SU-DHL-6 (cell line): ENCODE data around the gene NXT1.

ENCODE experiments used
- H2AFZ ChIP-seq: fragments of 200-600 bp; sonication (generic); 2 replicates; pipeline ENCODE4 v1.6.1; 2014; ENCODE audit warnings: low read depth, mild to moderate bottlenecking, moderate library complexity, mixed read lengths, antibody characterized with exemption, low read length; ENCODE audit not compliant: severe bottlenecking
- H3F3A ChIP-seq: fragments of 200-600 bp; shearing (Covaris generic); 2 replicates; pipeline ENCODE4 v1.6.0; 2016; ENCODE audit warnings: antibody characterized with exemption, mild to moderate bottlenecking; ENCODE audit not compliant: insufficient read depth
- H3K27ac ChIP-seq: fragments of 200-600 bp; sonication (generic); 2 replicates; pipeline ENCODE4 v1.5.1; 2016; ENCODE audit warnings: low read depth, mild to moderate bottlenecking, low read length, moderate library complexity, mixed read lengths
- H3K27me3 ChIP-seq: fragments of 200-600 bp; sonication (generic), shearing (Covaris generic); 2 replicates; pipeline ENCODE4 v1.6.0; 2014; ENCODE audit warnings: mild to moderate bottlenecking, low read length
- H3K36me3 ChIP-seq: fragments of 200-600 bp; sonication (generic); 2 replicates; pipeline ENCODE4 v1.6.1; 2014; ENCODE audit warnings: mild to moderate bottlenecking, low read length, mixed read lengths
- H3K4me2 ChIP-seq: fragments of 300-600, 200-600 bp; shearing (Covaris generic), sonication (generic); 2 replicates; pipeline ENCODE4 v1.6.0; 2014; ENCODE audit warnings: low read length, low read depth, mild to moderate bottlenecking; ENCODE audit not compliant: poor library complexity, severe bottlenecking
- H3K4me3 ChIP-seq: fragments of 200-600 bp; sonication (generic); 2 replicates; pipeline ENCODE4 v1.5.1; 2014; ENCODE audit warnings: antibody characterized with exemption, low read length, mild to moderate bottlenecking, mixed read lengths; ENCODE audit not compliant: insufficient read depth, poor library complexity, severe bottlenecking
- H3K79me2 ChIP-seq: fragments of 200-600 bp; sonication (generic); 2 replicates; pipeline ENCODE4 v1.6.1; 2014; ENCODE audit warnings: mild to moderate bottlenecking, low read length, moderate library complexity; ENCODE audit not compliant: insufficient read depth
- H3K9ac ChIP-seq: fragments of 200-600 bp; sonication (generic); 2 replicates; pipeline ENCODE4 v1.7.0; 2014; ENCODE audit warnings: mild to moderate bottlenecking, low read length
- H3K9me2 ChIP-seq: fragments of 200-600 bp; sonication (generic); replicated peaks from 2 replicates; pipeline ENCODE4 v1.6.1; 2014; ENCODE audit warnings: low read length; ENCODE audit not compliant: insufficient read depth
- H3K9me3 ChIP-seq: fragments of 200-600 bp; sonication (generic); 2 replicates; pipeline ENCODE4 v1.6.1; 2014; ENCODE audit warnings: low read length, mixed read lengths; ENCODE audit not compliant: insufficient read depth
- H4K20me1 ChIP-seq: fragments of 200-600 bp; sonication (generic); 2 replicates; pipeline ENCODE4 v1.6.1; 2014; ENCODE audit warnings: low read depth, mild to moderate bottlenecking, antibody characterized with exemption, low read length, moderate library complexity, mixed read lengths
- EZH2phosphoT487 ChIP-seq: fragments of 200-600 bp; sonication (generic), shearing (Covaris generic); conservative IDR thresholded peaks from 2 replicates; pipeline ENCODE4 v1.6.1; 2018; ENCODE audit warnings: mild to moderate bottlenecking, antibody characterized with exemption, low read length, moderate library complexity, mixed read lengths
- TF ChIP-seq, protein P1 (sequence below): fragments of 200-600 bp; sonication (generic); IDR thresholded peaks from one replicate; pipeline ENCODE4 v1.5.1; 2017; ENCODE audit warnings: antibody characterized with exemption, mild to moderate bottlenecking, low read length, moderate library complexity; ENCODE audit not compliant: insufficient read depth, poor library complexity, severe bottlenecking

NXT1 gene

DNA sequence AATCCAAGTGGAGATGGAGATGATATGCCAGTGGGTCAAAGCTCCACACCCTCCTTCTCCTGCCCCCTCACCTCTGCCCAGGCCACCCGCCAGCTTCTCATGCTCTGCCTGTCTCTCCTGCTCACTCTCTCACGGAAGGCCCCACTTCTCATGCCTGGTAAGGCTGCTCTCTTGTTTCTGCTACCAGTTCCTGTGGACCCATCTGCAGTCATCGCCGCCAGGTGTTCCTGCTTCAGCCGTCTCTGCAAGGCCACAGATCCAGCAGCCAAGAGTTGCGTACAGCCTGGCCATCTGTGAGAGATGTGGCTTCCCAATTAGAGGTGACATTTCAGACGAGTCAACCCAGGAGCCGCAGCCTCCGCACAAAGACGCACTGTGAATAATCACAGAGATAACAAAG is 40.8 kb upstream of the NXT1 start:
- H3K27me3 ChIP-seq, result no peaks in the 10 kb centered on the region
- H2AFZ ChIP-seq, result no peak overlapping the region
- H3K9me3 ChIP-seq, result no peaks in the 10 kb centered on the region
- H3K9ac ChIP-seq, result no peak overlapping the region
- H3F3A ChIP-seq, result no peaks in the 10 kb centered on the region
- no peak overlapping the region for H3K4me2 ChIP-seq
- H3K9me2 ChIP-seq, result no peaks in the 10 kb centered on the region
- H4K20me1 ChIP-seq, result no peaks in the 10 kb centered on the region
- H3K4me3 ChIP-seq, result no peak overlapping the region
- H3K79me2 ChIP-seq, result no peaks in the 10 kb centered on the region
- H3K36me3 ChIP-seq, result no peaks in the 10 kb centered on the region
- no peak overlapping the region for H3K27ac ChIP-seq
- TF ChIP-seq EZH2phosphoT487, result no peak
- TF ChIP-seq, protein P1, sequence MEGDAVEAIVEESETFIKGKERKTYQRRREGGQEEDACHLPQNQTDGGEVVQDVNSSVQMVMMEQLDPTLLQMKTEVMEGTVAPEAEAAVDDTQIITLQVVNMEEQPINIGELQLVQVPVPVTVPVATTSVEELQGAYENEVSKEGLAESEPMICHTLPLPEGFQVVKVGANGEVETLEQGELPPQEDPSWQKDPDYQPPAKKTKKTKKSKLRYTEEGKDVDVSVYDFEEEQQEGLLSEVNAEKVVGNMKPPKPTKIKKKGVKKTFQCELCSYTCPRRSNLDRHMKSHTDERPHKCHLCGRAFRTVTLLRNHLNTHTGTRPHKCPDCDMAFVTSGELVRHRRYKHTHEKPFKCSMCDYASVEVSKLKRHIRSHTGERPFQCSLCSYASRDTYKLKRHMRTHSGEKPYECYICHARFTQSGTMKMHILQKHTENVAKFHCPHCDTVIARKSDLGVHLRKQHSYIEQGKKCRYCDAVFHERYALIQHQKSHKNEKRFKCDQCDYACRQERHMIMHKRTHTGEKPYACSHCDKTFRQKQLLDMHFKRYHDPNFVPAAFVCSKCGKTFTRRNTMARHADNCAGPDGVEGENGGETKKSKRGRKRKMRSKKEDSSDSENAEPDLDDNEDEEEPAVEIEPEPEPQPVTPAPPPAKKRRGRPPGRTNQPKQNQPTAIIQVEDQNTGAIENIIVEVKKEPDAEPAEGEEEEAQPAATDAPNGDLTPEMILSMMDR, result no peak

DNA sequence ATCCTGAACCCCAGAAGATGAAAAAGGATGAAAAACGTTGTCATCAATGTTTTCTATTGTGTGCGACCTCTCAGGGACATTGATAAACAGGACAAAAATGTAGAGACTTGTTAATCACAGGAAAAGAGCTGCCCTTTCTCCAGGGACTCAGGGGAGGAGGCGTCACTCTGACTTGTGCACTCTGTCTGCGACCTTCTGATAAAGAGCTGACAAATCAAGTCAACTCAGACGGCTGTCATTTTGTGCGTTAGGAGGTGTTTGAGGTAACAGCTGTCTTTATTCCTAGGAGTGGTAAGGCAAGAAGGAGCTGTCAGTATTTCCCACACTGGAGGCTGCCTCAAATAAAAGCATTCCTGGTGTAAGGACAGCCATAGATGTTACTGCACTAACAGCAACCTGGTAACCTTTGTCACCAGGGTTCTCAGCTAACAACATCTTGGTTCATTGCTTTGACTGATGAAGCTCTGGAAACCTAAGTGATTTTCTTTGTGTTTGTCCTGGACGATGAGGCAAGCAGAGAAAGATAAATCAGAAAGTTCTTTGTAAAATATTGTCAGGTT is 38.6 kb upstream of the NXT1 start:
- Histone ChIP-seq H3K79me2 (no peaks in the 10 kb centered on the region), H3K27me3 (no peaks in the 10 kb centered on the region), H3K4me2 (no peak overlapping the region), H3K9me3 (no peaks in the 10 kb centered on the region), H3K9me2 (no peaks in the 10 kb centered on the region), H3K36me3 (no peaks in the 10 kb centered on the region), H3K4me3 (no peak overlapping the region), H3K9ac (no peak overlapping the region), H4K20me1 (no peaks in the 10 kb centered on the region), H2AFZ (no peak overlapping the region), H3K27ac (no peak overlapping the region), H3F3A (no peaks in the 10 kb centered on the region)
- no peak for TF ChIP-seq EZH2phosphoT487
- TF ChIP-seq, protein P1, result no peak

GRCh38 chr20:23313271-23313670 is 37.3 kb upstream of the NXT1 start:
- no peak overlapping the region for H3K4me3 ChIP-seq
- no peak for TF ChIP-seq EZH2phosphoT487
- TF ChIP-seq, protein P1, result no peak
- H3K9me3 ChIP-seq, result no peaks in the 10 kb centered on the region
- no peaks in the 10 kb centered on the region for H3K36me3 ChIP-seq
- no peaks in the 10 kb centered on the region for H3K9me2 ChIP-seq
- no peak overlapping the region for H2AFZ ChIP-seq
- H3K9ac ChIP-seq, result no peak overlapping the region
- H3K4me2 ChIP-seq, result no peak overlapping the region
- no peaks in the 10 kb centered on the region for H3F3A ChIP-seq
- no peaks in the 10 kb centered on the region for H3K79me2 ChIP-seq
- H3K27me3 ChIP-seq, result no peaks in the 10 kb centered on the region
- H4K20me1 ChIP-seq, result no peaks in the 10 kb centered on the region
- no peak overlapping the region for H3K27ac ChIP-seq
